Fibroblast of gingiva (primary cell): ENCODE data around the gene ARFIP1.
"Not testable (repeated sequence)": the region's sequence is repeated elsewhere in the genome, so short reads cannot be mapped to it uniquely, and the experiment has no call there.

ENCODE experiments used
- DNase-seq: peaks from one replicate; pipeline ENCODE4 v3.0.0-alpha.2; 2011; ENCODE audit warnings: low read depth

Gene ARFIP1, protein sequence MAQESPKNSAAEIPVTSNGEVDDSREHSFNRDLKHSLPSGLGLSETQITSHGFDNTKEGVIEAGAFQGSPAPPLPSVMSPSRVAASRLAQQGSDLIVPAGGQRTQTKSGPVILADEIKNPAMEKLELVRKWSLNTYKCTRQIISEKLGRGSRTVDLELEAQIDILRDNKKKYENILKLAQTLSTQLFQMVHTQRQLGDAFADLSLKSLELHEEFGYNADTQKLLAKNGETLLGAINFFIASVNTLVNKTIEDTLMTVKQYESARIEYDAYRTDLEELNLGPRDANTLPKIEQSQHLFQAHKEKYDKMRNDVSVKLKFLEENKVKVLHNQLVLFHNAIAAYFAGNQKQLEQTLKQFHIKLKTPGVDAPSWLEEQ

GRCh38 chr4:152779513-152780266 lies at the start of gene ARFIP1, which contains the start of gene TIGD4:
ARFIP1 (plus strand) TSS chr4:152779954; CDS start chr4:152829634, 49,680 bp downstream.
TIGD4 (minus strand) TSS chr4:152779730; CDS start chr4:152771004, 8,726 bp downstream.
- peak; percentile 98 for DNase-seq

- no peak for DNase-seq
Measured at GRCh38 chr4:152731997-152732396, 47.8 kb upstream of the ARFIP1 start.

- no peak for DNase-seq
Measured at GRCh38 chr4:152734015-152734698, 45.6 kb upstream of the ARFIP1 start.

- no peak for DNase-seq
Measured at GRCh38 chr4:152734699-152735050, 45.1 kb upstream of the ARFIP1 start.

- DNase-seq: no peak
Measured at GRCh38 chr4:152735396-152735859, 44.3 kb upstream of the ARFIP1 start.

DNA sequence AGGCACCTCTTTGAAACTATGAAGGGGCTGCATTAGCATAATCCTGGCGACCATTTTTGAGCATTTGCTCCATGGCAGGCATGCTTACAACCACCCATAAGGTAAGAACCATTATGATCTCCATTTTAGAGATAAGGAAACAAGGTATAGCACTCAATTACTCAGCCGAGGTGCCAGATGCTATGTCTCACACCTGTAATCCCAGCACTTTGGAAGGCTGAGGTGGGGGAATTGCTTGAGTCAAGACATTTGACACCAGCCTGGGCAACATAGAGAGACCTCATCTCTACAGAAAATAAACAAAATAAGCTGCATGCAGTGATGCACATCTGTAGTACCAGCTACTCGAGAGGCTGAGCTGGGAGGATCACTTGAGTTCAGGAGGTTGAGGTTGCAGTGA lies 43.8 kb upstream of the ARFIP1 start:
- no peak for DNase-seq

DNA sequence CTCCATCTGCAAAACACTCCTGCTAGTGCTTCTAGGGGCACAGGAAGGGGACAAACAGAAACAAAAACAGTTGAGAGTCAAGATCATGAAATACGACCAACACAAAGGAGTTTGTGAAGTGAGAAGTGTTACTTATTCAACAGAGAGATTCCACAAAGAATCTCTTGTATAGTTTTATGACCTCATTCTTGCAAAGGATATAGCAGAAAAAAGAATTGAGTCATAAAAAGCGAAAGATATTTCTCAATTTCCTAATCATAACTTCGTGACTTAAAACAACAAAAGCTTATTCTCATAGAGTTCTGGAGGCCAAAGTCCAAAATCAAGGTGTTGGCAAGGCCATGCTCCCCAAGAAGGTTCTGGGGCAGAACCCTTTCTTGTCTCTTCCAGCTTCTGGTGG lies 40.9 kb upstream of the ARFIP1 start:
- DNase-seq: no peak

- DNase-seq: no peak
Measured at GRCh38 chr4:152747444-152747843, 32.3 kb upstream of the ARFIP1 start.

DNA sequence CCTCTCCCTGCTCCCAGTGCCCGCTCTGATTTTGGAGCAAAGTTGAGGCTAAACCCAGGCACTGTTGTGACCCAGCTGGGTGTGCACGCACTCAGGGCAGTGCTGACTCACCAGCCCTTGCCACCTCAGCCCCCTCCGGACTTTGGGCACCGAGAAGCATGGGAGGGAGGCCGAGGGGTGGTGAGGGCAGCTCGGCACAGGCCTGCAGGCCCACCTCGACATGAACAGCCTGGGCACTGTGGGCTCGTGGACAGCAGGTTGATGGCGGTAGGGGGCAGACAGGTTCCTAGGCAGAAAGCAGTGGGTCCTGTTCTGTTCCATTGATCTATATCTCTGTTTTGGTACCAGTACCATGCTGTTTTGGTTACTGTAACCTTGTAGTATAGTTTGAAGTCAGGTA lies 31.1 kb upstream of the ARFIP1 start:
- no peak for DNase-seq

DNA sequence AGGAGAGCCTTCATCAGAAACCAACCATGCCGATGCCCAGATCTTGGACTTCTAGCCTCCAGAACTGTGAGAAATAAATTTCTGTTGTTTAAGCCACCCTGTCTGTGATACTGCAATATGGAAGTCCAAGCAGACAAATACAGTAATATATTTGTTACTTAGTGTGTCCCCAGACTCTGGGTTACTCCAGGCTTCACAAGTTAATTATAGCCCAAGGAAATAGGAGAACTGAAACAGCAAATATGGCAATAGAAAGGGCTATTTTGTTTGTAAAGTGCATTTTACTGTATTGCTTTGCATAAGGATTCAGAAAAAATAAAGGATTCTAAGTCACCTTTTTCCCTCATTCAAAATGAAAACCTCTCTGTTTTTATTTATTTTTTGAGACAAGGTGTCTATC lies 16.0 kb upstream of the ARFIP1 start:
- no peak for DNase-seq

DNA sequence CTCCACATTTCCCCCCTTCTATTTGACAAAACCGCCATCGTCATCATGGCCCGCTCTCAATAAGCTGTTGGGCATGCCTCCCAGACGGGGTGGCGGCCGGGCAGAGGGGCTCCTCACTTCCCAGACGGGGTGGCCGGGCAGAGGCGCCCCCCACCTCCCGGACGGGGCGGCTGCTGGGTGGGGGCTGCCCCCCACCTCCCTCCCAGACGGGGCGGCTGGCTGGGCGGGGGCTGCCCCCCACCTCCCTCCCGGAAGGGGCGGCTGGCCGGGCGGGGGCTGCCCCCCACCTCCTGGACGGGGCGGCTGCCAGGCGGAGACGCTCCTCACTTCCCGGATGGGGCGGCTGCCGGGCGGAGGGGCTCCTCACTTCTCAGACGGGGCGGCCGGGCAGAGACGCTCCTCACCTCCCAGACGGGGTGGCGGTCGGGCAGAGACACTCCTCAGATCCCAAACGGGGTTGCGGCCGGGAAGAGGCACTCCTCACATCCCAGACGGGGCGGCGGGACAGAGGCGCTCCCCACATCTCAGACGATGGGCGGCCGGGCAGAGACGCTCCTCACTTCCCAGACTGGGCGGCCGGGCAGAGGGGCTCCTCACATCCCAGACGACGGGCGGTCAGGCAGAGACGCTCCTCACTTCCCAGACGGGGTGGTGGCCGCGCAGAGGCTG lies 14.6 kb upstream of the ARFIP1 start:
- not testable (repeated sequence) for DNase-seq

DNA sequence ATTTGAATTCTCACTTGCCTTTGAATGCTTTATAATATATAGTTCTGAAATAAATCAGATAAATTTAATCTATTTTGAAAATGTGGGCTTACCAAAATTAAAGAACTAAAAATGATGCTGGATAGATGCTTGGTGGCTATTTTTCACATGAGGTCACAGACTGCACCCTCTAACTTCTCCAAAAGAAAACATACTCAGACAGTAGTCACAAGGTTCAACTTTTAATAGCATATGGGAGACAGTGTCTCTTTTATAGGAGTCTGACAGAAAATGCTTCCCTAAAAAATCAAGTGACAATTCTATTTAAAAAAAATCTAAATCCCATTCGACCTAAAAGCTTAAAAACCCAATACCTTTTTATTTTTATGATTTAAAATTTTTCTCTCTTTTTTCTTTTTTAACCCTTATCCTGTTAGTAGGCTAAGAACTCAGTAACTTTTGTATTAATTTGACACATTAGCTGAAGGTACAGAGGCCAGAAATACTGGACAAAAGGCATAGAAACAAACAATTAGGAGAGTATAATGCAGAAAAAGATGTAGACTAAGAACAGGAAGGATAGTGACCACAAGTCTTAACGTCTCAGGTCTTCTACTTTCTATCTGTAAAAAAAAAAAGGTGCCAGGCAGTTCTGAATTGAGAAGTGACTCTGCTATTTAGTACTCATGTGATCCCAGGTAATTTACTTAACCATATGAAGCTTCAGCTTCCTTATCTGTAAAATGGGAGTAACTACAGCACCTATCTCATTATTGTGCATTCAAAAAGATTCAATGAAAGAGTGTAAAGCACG lies 7.8 kb upstream of the ARFIP1 start:
- DNase-seq: no peak

- no peak for DNase-seq
Measured at GRCh38 chr4:152773339-152773738, 6.4 kb upstream of the ARFIP1 start.

DNA sequence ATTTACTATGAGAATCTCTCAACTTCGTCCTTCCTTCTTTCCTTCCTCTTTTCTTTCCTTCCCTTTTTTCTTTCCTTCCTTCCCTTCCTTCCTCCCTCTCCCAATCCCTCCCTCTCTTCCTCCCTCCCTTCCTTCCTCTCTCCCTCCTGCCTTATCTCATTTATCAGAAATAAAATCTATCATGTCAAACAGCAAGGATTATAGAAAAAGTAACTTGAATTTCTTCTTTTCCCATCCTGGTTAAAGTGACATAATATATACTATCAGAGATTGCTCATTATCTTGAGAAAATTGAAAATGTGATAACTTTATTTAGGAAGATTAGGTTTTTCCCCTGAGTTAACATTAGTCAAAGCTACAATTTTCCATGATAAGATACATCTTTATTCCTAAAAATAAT lies 5.8 kb upstream of the ARFIP1 start:
- no peak for DNase-seq

GRCh38 chr4:152776352-152776751 lies 3.4 kb upstream of the ARFIP1 start:
- DNase-seq: no peak

DNA sequence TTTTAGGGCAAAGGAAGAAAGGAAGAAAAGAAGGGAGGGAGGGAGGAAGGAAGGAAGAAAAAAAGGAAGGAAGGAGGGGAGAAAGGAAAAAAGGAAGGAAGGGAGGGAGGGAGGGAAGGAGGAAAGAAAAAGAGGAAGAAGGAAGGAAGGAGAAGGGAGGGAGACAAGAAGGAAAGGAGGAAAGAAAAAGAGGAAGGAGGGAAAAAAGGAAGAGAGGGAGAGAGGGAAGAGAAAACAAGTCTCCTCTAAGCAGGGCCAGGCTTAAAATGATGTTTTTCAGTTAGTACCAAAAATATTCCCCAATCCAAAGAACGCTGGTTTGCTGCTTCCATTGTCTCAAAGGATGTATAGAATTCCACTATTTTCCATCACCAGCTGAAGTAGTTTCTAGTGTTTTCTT lies 2.3 kb upstream of the ARFIP1 start:
- no peak for DNase-seq

DNA sequence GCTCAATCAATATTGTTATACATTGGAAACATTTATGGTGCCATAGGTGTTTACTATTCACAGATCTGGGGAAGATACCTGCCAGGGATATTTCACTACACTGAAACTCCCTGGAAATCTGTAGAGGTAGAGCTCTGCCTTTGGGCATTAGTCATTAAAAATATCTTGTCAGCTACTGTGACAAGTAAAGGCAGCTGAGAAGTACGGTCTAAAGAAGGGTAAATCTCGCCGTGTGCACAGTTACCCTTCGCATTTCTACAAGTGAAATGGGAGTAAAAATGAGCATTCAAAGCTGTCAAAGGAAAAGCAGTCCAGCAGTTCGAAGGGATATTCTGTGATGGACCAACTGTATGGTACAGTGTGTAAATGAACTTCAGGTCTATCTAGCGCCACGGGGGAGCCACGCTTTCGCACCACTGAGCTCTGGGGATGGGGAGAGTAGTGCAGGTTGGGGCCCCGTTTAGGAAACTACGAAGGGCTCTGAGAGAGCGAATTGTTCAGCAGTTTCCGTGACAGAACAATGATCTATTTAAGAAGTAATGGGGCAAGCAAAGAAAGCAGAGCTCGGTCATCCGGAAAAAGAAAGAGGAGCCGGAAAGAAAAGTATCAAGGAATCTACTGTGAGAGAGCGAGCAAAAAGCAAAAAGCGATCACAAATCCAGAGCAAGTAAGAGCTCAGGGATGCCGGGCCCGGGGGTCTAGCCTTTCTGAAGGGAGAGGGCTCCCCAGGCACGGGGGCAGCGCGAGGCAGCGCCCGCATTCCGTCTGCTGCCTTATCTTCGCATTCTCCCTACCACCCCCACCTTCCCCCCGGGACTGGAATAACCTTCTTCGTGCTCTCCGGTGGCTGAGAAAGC lies 870 bp upstream of the ARFIP1 start:
- DNase-seq: peak; percentile 4

GRCh38 chr4:152780267-152780778 lies 569 bp downstream of the ARFIP1 start:
- DNase-seq: peak; percentile 30

GRCh38 chr4:152784490-152785350 lies 5.0 kb downstream of the ARFIP1 start:
- peak; percentile 83 for DNase-seq
